ENCODE measurements around the gene NFIX. TPM values are rescaled to one million over a fixed set of nuclear protein-coding genes. Genes with fewer than 3 reads are reported as not detected.
A peak's percentile ranks its signal among the peaks of the same experiment; 100 is the strongest.

Gene NFIX
- total and polyA plus RNA-seq, 9 of the 15 experiments (the other 6 are each of a cell fraction or from before 2014, with no cell fraction given): 0.28 to 26.8 (median 5.4) TPM

DNA sequence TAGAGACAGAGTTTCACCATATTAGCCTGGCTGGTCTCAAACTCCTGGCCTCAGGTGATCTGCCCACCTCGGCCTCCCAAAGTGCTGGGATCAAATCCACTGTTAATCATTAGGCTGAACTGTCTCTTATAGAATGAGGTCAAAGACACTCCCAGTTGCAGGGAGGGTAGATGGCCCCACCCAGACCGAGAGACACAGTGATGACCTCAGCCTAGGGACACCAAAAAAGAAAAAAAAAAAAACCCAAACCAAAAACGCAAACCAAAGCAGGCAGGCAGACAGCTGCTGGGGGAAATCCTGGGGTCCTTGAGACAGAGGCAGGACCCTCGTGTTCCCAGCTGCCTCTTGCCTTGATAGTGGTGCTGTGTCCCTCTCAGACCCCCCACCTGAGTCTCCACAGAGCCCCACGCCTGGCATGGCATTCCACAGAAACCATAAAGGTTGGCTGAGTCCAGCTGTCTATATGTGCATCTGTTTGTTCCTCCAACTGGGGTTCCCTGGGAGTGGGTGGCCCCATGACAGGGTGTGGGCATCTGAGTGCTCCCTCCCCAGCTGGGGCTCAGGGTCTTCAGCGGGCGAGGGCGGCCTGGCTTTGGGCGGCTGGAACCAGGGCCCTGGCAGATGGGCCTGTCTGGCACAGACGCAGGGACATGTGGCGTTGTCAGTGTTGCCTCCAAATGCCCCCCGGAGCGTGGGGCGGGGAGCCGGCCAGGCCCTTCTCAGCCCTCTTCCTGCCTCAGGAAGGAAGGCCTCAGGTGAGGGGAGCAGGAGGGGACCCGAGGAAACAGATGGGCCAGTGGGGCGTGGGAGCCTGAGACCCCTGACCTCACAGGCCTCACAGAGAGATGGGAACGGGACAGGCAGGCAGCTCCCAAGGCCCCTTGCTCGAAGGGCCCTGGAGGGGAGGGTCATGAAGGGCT lies 20.7 kb upstream of the NFIX start:
- POLR2A ChIA-PET: interaction anchor here (0.6 to 0.9 kb wide), 3 partner anchors 29 to 112 kb away, joined by 3 to 5 read pairs (median 3); partner anchors contain the start of gene RAD23A
- no peaks in the 10 kb centered on the region for H4K20me1 ChIP-seq (replicated peaks; ENCODE audit: control insufficient read depth, insufficient read depth, low read length)
- 0 out of 2 replicates have a peak, but pooled peaks have one; percentile 11 for TF ChIP-seq ZBTB7A (IDR thresholded peaks at IDR 0.05; ENCODE audit: borderline replicate concordance, control insufficient read depth, low read depth, low read length)
- TF ChIP-seq, protein P1, sequence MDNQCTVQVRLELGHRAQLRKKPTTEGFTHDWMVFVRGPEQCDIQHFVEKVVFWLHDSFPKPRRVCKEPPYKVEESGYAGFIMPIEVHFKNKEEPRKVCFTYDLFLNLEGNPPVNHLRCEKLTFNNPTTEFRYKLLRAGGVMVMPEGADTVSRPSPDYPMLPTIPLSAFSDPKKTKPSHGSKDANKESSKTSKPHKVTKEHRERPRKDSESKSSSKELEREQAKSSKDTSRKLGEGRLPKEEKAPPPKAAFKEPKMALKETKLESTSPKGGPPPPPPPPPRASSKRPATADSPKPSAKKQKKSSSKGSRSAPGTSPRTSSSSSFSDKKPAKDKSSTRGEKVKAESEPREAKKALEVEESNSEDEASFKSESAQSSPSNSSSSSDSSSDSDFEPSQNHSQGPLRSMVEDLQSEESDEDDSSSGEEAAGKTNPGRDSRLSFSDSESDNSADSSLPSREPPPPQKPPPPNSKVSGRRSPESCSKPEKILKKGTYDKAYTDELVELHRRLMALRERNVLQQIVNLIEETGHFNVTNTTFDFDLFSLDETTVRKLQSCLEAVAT (IDR thresholded peaks at IDR 0.05): no peak
- TF ChIP-seq ZNF384 (IDR thresholded peaks at IDR 0.05; ENCODE audit: low read depth, low read length): peak; percentile 90
- TF ChIP-seq LCOR (CRISPR knock-in tag; IDR thresholded peaks at IDR 0.05): no peak
- TF ChIP-seq ZFX (CRISPR knock-in tag; IDR thresholded peaks at IDR 0.05): peak; percentile 13; the same call in 1 of the 2 replicates
- no peak for TF ChIP-seq RNF2 (IDR thresholded peaks at IDR 0.05)
- no peak for TF ChIP-seq RBM39 (optimal IDR thresholded peaks at IDR 0.05; ENCODE audit: low read depth, low read length)
- 0 out of 2 replicates have a peak, but pooled peaks have one; percentile 29 for TF ChIP-seq JUN (IDR thresholded peaks at IDR 0.05; ENCODE audit: borderline replicate concordance, low read depth, low read length)
- no peak for TF ChIP-seq JUN (CRISPR knock-in tag; IDR thresholded peaks at IDR 0.05; ENCODE audit: borderline replicate concordance)
- TF ChIP-seq ZNF444 (CRISPR knock-in tag; IDR thresholded peaks at IDR 0.05): no peak
- no peak for TF ChIP-seq ZC3H11A (IDR thresholded peaks at IDR 0.05; ENCODE audit: low read depth, low read length)
- peak; percentile 83 for TF ChIP-seq ATF7 (IDR thresholded peaks at IDR 0.05)
- TF ChIP-seq, protein P2, sequence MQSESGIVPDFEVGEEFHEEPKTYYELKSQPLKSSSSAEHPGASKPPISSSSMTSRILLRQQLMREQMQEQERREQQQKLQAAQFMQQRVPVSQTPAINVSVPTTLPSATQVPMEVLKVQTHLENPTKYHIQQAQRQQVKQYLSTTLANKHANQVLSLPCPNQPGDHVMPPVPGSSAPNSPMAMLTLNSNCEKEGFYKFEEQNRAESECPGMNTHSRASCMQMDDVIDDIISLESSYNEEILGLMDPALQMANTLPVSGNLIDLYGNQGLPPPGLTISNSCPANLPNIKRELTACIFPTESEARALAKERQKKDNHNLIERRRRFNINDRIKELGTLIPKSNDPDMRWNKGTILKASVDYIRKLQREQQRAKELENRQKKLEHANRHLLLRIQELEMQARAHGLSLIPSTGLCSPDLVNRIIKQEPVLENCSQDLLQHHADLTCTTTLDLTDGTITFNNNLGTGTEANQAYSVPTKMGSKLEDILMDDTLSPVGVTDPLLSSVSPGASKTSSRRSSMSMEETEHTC (IDR thresholded peaks at IDR 0.05): no peak
- TF ChIP-seq SNRNP70 (optimal IDR thresholded peaks at IDR 0.05; ENCODE audit: low read depth, low read length): no peak
- TF ChIP-seq HLTF (IDR thresholded peaks at IDR 0.05): no peak
- TF ChIP-seq, protein P3, sequence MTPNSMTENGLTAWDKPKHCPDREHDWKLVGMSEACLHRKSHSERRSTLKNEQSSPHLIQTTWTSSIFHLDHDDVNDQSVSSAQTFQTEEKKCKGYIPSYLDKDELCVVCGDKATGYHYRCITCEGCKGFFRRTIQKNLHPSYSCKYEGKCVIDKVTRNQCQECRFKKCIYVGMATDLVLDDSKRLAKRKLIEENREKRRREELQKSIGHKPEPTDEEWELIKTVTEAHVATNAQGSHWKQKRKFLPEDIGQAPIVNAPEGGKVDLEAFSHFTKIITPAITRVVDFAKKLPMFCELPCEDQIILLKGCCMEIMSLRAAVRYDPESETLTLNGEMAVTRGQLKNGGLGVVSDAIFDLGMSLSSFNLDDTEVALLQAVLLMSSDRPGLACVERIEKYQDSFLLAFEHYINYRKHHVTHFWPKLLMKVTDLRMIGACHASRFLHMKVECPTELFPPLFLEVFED (CRISPR knock-in tag; conservative IDR thresholded peaks at IDR 0.05): no peak
- TF ChIP-seq NR1H2 (CRISPR knock-in tag; IDR thresholded peaks at IDR 0.05): no peak
- peak; percentile 77 for TF ChIP-seq JUND (IDR thresholded peaks at IDR 0.05; ENCODE audit: borderline replicate concordance, low read depth, low read length)
- TF ChIP-seq JUND (tag; IDR thresholded peaks at IDR 0.05; ENCODE audit: borderline replicate concordance, low read depth, low read length): peak; percentile 61; the same call in 1 of the 3 replicates

More for the DNA sequence above, 20.7 kb upstream of the NFIX start:
- peaks cover 4% of the 10 kb centered on the region for H3K9me1 ChIP-seq (ENCODE audit: control insufficient read depth, insufficient read depth, low read length)
- 57% methylated on average over 16 of the region's 19 CpGs for WGBS (ENCODE audit: insufficient coverage, low coverage, missing lambda C conversion rate)
- ATAC-seq (peak; percentile 86), DNase-seq (ENCODE audit: extremely low read depth in 1 of 4, low spot score in 3 of 4) (peak; percentile 36 to 67 (median 54)), FAIRE-seq (peak; percentile 85)
- H3K9me3 ChIP-seq (replicated peaks; ENCODE audit: control insufficient read depth, insufficient read depth, low read depth, low read length): no peaks in the 10 kb centered on the region
- H3K36me3 ChIP-seq (ENCODE audit: control insufficient read depth, insufficient read depth, low read length): no peaks in the 10 kb centered on the region
- no peak overlapping the region; the same call in 1 of the 2 replicates for H2AFZ ChIP-seq (ENCODE audit: low read depth, low read length)
- BruUV-seq (replicated peaks): no TSS peak
- H3K27me3 ChIP-seq (ENCODE audit: control insufficient read depth in 2 of 2, insufficient read depth in 2 of 2, low read length in 2 of 2): no peaks in the 10 kb centered on the region
- no peak overlapping the region for H3K27ac ChIP-seq (ENCODE audit: extremely low read depth, low read depth, low read length)
- H3K79me2 ChIP-seq (ENCODE audit: control insufficient read depth, insufficient read depth, low read length): no peaks in the 10 kb centered on the region
- no peak overlapping the region for H3K4me3 ChIP-seq
- intact Hi-C loops (cut with micrococcal nuclease): loop anchor here (5.0 kb wide), 1 partner anchor 288 kb away; no protein-coding TSS in a partner anchor
- CTCF ChIA-PET (ENCODE audit: low intra/inter-chr PET ratio): no interaction called here
- H3K4me1 ChIP-seq (replicated peaks in 1 of 2; ENCODE audit: control insufficient read depth in 2 of 2, insufficient read depth in 2 of 2, low read length in 2 of 2): peaks cover 9 to 43% of the 10 kb centered on the region in 2 experiments; a peak in 4 of 5 replicates
- in situ Hi-C loops (cut with MboI): loop anchor here (5.0 to 10.0 kb wide), 2 partner anchors 118 to 450 kb away; no protein-coding TSS in a partner anchor
- H3K9ac ChIP-seq (ENCODE audit: insufficient read depth in 1 of 2, low read depth in 2 of 2, low read length in 2 of 2): peak overlapping the region in 1 of 2 experiments; percentile 90; a peak in 2 of 4 replicates
- H3K4me2 ChIP-seq (ENCODE audit: insufficient read depth, low read length): no peak overlapping the region
